ENCODE measurements around the gene CIBAR2.

The CIBAR2 gene

GRCh38 chr16:85103114-85104079 is 8.9 kb downstream of the CIBAR2 start:
- DNase-seq (ENCODE audit: low spot score) = no peak

DNA sequence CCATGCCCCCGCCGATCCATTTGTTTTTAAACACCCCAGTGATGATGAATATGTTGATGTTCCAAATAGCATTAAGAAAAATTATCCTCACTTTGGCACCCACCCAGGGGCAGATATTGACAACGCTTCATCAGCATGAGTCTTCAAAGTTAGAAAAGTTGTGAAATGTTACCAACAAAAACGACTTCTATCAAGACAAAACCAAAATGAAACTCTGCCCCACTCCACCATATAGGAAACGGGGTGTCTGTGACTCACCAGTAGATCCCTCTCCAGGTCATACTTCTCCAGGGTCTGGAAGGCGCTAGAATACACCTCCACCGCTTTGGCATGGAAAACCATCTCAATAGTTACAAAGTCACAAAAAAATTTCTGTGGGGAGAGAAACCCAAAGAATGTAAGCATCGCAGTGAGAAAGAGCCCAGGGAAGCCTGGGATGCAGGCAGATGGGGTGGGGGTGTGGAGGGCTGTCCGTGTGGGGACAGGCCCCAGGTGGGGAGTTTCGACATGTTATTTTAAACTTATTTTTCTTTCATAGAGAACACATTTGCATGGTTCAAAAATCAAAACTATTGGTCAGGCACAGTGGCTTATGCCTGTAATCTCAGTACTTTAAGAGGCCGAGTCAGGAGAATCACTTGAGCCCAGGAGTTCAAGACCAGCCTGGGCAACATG is 10.2 kb downstream of the CIBAR2 start:
- DNase-seq (ENCODE audit: low spot score) = no peak

GRCh38 chr16:85100265-85100664 is 12.0 kb downstream of the CIBAR2 start:
- no peak for DNase-seq (ENCODE audit: low spot score)

- DNase-seq (ENCODE audit: low spot score) = no peak
Measured at GRCh38 chr16:85098565-85098964, 13.7 kb downstream of the CIBAR2 start.

GRCh38 chr16:85096921-85097320 is 15.4 kb downstream of the CIBAR2 start:
- no peak for DNase-seq (ENCODE audit: low spot score)

- no peak for DNase-seq (ENCODE audit: low spot score)
Measured at GRCh38 chr16:85094812-85095211, 17.5 kb downstream of the CIBAR2 start.

GRCh38 chr16:85094176-85094805 is 18.0 kb downstream of the CIBAR2 start:
- DNase-seq (ENCODE audit: low spot score) = no peak

GRCh38 chr16:85093705-85094104 is 18.6 kb downstream of the CIBAR2 start:
- DNase-seq (ENCODE audit: low spot score) = no peak

- DNase-seq (ENCODE audit: low spot score) = no peak
Measured at GRCh38 chr16:85092851-85093250, 19.4 kb downstream of the CIBAR2 start.

GRCh38 chr16:85092309-85092708 is 20.0 kb downstream of the CIBAR2 start:
- no peak for DNase-seq (ENCODE audit: low spot score)

GRCh38 chr16:85091522-85091910 is 20.8 kb downstream of the CIBAR2 start:
- no peak for DNase-seq (ENCODE audit: low spot score)

- no peak for DNase-seq (ENCODE audit: low spot score)
Measured at GRCh38 chr16:85090873-85091521, 21.3 kb downstream of the CIBAR2 start.

DNA sequence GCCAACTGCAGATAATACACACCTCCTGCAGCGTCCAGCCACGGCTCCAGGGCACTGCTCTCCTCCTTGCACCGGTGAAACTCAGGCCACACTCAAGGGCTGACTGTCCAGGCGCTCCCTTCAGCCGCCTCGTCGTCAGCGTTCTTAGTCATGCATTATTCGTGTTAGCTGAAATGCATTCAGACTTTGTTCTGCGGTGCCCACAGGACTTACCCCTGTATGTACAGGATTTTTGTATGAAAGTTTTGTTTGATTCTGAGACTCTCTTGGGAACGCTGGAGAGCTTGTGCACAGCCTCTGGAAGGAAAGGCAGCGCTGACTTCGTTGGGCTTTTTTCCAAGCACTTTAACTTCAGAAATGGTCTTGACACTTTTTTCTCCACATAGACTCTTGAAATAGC is 22.1 kb downstream of the CIBAR2 start:
- DNase-seq (ENCODE audit: low spot score) = no peak

DNA sequence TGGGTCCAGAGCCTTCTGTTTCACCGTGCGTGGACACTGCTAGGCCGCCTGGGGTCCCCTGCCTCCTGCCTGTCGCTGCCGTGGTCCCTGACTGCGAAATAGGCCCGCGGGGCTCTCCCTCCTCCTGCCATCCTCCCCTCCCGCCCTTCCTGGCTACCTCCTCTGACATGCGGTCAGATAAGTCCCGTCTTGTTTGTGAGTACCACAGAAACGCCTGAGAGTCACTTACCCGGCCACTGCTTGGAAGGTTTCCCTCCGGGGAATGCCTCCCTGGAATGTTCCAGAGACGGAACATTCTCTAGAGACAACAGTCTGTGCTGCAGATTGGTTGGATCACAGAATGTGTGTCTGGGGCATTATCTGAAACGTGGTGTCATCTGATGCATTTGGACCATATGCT is 22.7 kb downstream of the CIBAR2 start:
- no peak for DNase-seq (ENCODE audit: low spot score)

- no peak for DNase-seq (ENCODE audit: low spot score)
Measured at GRCh38 chr16:85088570-85089199, 23.6 kb downstream of the CIBAR2 start.

DNA sequence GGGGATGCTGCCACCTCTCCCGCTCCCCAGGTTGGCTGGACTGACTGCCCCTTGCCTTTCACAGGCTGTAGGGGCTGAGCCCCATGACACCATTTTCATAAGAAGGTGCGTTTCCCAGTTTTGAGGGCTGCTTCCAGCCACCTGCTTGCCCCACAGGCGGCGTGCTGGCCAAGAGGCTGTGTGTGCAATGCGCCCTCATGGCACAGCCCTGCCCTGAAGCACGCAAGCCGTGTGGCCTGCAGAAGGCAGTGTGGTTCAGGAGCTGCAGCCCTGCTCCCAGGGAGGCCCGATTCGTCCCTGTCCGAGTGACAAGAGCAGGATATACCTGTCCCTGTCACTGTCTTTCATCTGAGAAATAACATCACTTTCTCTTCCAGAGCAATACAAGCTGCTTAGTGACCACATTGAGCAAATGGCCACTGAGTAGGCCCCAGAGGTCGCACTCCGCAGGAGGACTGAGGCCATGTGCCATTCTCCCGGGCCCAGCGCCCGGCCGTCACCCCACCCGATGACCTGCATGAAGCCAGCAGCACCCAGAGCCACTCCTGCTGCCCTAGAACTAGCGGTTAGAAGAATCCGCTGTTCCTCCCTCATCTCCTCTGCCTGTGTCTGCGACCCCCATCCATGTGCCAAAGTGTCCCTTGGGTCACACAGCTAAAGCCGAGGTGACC is 24.2 kb downstream of the CIBAR2 start:
- no peak for DNase-seq (ENCODE audit: low spot score)

DNA sequence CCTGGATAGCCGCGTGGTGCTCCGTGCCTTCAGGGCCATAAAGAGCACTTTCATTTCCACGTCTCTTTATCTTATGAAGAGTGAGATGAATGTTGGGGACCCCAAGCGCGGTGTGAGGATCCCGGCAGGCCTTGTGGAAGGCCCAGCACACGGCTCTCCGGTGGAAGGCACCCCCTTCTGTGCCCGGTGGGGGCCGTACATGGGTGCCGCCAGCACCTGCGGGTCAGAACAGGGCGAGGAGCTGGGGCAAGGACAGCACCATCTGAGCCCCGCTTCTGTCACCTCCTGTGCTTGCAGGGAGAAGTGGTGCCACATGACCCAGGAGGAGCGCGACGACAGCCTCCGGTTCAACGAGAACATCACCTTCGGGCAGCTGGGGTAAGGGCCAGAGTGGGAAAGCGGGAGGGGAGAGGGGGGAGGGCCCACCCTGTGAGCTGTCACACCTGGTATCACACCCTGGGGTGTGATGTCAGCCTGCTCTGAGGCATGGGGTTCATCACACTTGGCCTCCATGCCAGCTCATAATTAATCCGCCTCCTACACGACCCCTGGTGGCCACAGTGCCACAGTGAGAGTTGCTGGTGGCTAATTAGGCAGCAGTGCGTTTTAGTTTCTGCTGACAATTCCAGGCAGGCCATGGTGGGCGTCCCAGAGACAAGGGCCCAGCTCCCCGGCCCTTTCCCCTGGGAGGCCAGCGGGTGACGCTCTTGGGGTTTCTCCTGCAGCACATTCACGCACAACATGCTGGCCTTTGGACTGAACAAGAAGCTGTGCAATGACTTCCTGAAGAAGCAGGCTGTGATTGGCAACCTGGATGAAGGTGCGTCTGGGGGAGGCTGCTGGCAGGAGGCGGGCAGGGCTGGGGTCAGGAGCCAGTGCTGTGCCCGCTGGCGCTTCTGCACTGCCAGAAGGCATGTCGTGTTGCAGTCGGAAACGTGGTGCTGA is 25.7 kb downstream of the CIBAR2 start:
- no peak for DNase-seq (ENCODE audit: low spot score)

DNA sequence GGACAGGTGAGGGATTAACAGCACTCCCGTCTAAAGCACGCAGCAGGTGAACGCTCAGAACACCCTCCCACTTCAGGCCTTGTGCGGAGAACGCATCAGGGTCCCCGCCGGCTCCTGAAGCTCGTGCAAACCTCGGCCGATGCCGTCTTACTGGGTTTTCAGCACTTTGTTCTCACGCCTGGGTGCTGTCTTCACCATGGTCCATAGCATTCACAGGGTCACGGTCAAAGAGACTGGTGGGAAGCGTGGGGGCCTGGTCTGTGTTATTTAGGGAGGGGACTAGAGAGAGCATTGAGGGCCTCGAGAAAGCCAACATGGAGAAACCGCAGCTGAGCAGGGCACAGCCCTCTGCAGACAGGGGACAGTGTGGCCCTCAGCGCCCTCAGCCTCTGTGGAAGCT is 26.6 kb downstream of the CIBAR2 start:
- no peak for DNase-seq (ENCODE audit: low spot score)

- no peak for DNase-seq (ENCODE audit: low spot score)
Measured at GRCh38 chr16:85084841-85085510, 27.3 kb downstream of the CIBAR2 start.

Measured in putamen (tissue), 1 donor.